Upper lobe of right lung (tissue), 1 donor: ENCODE data around the gene CASKIN2. TPM values are rescaled to one million over a fixed set of nuclear protein-coding genes. Genes with fewer than 3 reads are reported as not detected.

Experiments
- ATAC-seq: fragments of 200-7000 bp; cut with Tn5 transposase; one replicate; pipeline ENCODE4 v1.9.1; 2020; ENCODE audit warnings: mild to moderate bottlenecking, moderate library complexity
- DNase-seq: peaks from one replicate; pipeline ENCODE4 v3.0.0-alpha.2; 2020
- H3K27ac ChIP-seq: fragments of 200-600 bp; one replicate; pipeline ENCODE4 v1.8.0; 2022
- H3K27me3 ChIP-seq: fragments of 200-600 bp; one replicate; pipeline ENCODE4 v1.8.0; 2022; ENCODE audit warnings: mild to moderate bottlenecking
- H3K36me3 ChIP-seq: fragments of 200-600 bp; one replicate; pipeline ENCODE4 v1.8.0; 2022
- H3K4me1 ChIP-seq: fragments of 200-600 bp; one replicate; pipeline ENCODE4 v1.8.0; 2022
- H3K4me3 ChIP-seq: fragments of 200-600 bp; one replicate; pipeline ENCODE4 v1.8.0; 2022; ENCODE audit warnings: mild to moderate bottlenecking
- H3K9me3 ChIP-seq: fragments of 200-600 bp; one replicate; pipeline ENCODE4 v1.8.0; 2022
- CTCF ChIP-seq: fragments of 200-600 bp; IDR thresholded peaks from one replicate; pipeline ENCODE4 v1.8.0; 2022; ENCODE audit warnings: antibody characterized with exemption
- intact Hi-C: fragments of 100-400 bp; cut with DNase I; formaldehyde crosslinking; loops from one replicate; pipeline ENCODE4 v1.11.0; 2022
- total RNA-seq: library from RNA; stranded (reverse); fragmentation: NEBNext Ultra II Directional; extraction: Animal tissue kit (Norgen Biotek cat#: 25700); gene quantifications from one replicate; pipeline ENCODE4 v1.2.1, GENCODE V29; 2021
- donor health status: DM: no; HTN: yes; CAD: no; lungs with severe emphysema.

CASKIN2 gene
- total RNA-seq, 1 donor from 2014 or later, result 101 TPM

- peaks cover 6% of the 10 kb centered on the region for H3K4me1 ChIP-seq
- peaks cover 29% of the 10 kb centered on the region for H3K36me3 ChIP-seq
- no peaks in the 10 kb centered on the region for H3K27me3 ChIP-seq
- H3K4me3 ChIP-seq, result no peak overlapping the region
- intact Hi-C loops, result no loop called here
- ATAC-seq, result no peak
- peak; percentile 55 for DNase-seq
- H3K9me3 ChIP-seq, result no peaks in the 10 kb centered on the region
- TF ChIP-seq CTCF, result no peak
- H3K27ac ChIP-seq, result no peak overlapping the region
Observed at GRCh38 chr17:75505152-75505409, 10.3 kb downstream of the CASKIN2 start.

- Histone ChIP-seq H3K9me3 (no peaks in the 10 kb centered on the region), H3K36me3 (peaks cover 34% of the 10 kb centered on the region), H3K4me1 (peaks cover 6% of the 10 kb centered on the region), H3K27me3 (no peaks in the 10 kb centered on the region), H3K4me3 (no peak overlapping the region), H3K27ac (no peak overlapping the region)
- DNase-seq, result peak; percentile 70
- peak; percentile 55 for ATAC-seq
- peak; percentile 57 for TF ChIP-seq CTCF
- intact Hi-C loops, result no loop called here
Observed at GRCh38 chr17:75504347-75505151, 10.8 kb downstream of the CASKIN2 start.

GRCh38 chr17:75503976-75504346 lies 11.4 kb downstream of the CASKIN2 start:
- Histone ChIP-seq H3K4me1 (peaks cover 3% of the 10 kb centered on the region), H3K36me3 (peaks cover 39% of the 10 kb centered on the region), H3K4me3 (no peak overlapping the region), H3K27me3 (no peaks in the 10 kb centered on the region), H3K27ac (no peak overlapping the region), H3K9me3 (no peaks in the 10 kb centered on the region)
- intact Hi-C loops, result no loop called here
- peak; percentile 4 for ATAC-seq
- DNase-seq, result peak; percentile 64
- TF ChIP-seq CTCF, result no peak

DNA sequence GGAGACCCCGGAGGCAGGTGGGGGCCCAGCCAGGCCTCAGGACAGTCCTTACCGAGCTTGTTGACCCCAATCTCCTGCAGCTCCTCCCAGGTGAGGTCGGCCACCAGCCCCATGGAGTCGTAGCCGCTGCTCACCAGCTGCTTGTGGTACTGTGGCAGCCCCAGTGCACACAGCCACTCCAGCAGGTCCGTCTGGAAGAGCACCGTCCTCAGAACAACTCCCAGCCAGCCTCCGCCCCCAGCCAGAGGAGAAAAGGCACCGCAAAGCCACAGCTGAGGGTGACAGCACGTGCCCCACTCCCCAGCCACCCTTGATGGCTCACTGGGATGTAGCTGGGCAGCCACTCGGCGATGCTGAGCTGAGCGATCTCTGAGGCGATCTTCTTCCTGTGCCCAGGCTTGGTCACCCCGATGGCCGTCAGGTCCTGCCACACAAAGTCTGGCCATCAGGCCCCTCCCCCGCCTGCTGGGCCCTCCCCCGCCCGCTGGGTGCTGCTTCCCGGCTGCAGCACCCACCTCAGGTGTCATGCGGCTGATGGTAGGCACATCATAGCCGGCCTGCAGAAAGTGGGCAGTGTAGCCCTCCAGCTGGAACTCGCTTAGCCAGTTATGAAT lies 11.9 kb downstream of the CASKIN2 start:
- no peak for DNase-seq
- Histone ChIP-seq H3K9me3 (no peaks in the 10 kb centered on the region), H3K27ac (no peak overlapping the region), H3K27me3 (no peaks in the 10 kb centered on the region), H3K36me3 (peaks cover 39% of the 10 kb centered on the region), H3K4me3 (no peak overlapping the region), H3K4me1 (no peaks in the 10 kb centered on the region)
- ATAC-seq, result no peak
- no peak for TF ChIP-seq CTCF
- intact Hi-C loops, result no loop called here

DNA sequence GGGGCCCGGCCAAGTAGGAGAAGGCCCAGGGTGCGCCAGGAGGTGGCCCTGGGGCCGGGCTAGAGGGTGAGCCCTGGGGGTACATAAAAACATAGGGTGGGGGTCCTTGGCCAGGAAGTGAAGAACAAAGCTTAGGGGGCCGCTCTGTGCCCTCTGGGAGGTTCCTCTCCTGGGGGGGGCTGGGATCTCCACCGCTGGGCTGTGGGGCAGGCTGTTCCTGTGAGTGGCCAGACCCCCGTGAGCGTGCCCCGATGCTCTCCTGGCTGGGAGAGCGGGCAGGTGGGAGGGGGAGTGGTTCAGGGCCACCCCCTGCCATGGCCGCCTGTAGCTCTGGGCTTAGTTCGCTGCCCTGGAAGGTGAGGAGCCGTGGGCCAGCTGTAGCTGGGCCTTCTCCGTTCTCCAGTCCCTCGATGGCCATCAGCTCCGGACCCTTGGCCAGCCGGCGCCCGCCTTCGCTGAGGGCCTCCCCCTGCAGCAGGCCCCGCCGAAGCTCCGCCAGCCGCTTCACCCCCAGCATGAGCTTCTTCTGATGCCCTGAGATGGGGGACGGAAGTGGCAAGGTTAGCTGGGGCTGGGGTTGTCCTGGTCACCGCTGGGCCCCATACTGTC lies 12.5 kb downstream of the CASKIN2 start:
- Histone ChIP-seq H3K36me3 (peaks cover 39% of the 10 kb centered on the region), H3K4me3 (no peak overlapping the region), H3K27ac (no peak overlapping the region), H3K4me1 (no peaks in the 10 kb centered on the region), H3K27me3 (no peaks in the 10 kb centered on the region), H3K9me3 (no peaks in the 10 kb centered on the region)
- DNase-seq (no peak), ATAC-seq (no peak)
- TF ChIP-seq CTCF, result no peak
- intact Hi-C loops, result no loop called here
